Measurements from ENCODE around the gene GLB1L.

DNA sequence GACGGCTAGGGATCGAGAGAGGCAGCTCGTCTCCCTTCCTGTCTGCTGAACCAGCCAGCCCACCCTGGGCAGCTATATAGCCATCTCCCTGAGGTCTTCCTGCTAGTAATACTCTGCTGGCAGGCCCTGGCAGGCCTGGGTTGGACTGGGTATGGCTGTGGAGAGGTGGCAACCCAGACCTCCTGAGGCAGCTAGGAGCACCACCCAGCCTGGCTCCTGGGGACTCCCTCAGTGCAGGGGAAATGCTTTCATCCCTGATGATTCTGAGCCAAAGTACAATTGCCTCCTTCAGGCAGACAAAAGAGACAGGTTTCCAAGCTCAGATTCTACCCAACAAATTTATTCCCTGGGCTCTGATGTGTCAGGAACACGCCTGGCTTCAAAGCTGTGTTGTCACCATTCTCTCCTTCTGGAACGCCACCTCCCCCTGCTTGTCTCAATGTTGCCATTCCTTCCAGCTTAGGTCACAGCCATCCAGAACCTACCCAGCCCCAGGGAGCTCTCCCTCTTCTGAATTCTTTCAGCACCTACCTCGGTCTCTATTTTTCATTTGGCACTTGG, 29.2 kb upstream of the GLB1L start:
- TF ChIP-seq, protein P1, sequence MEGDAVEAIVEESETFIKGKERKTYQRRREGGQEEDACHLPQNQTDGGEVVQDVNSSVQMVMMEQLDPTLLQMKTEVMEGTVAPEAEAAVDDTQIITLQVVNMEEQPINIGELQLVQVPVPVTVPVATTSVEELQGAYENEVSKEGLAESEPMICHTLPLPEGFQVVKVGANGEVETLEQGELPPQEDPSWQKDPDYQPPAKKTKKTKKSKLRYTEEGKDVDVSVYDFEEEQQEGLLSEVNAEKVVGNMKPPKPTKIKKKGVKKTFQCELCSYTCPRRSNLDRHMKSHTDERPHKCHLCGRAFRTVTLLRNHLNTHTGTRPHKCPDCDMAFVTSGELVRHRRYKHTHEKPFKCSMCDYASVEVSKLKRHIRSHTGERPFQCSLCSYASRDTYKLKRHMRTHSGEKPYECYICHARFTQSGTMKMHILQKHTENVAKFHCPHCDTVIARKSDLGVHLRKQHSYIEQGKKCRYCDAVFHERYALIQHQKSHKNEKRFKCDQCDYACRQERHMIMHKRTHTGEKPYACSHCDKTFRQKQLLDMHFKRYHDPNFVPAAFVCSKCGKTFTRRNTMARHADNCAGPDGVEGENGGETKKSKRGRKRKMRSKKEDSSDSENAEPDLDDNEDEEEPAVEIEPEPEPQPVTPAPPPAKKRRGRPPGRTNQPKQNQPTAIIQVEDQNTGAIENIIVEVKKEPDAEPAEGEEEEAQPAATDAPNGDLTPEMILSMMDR (IDR thresholded peaks at IDR 0.05): no peak
- peak in 1 of 3 donors; percentile 32 for TF ChIP-seq POLR2A (IDR thresholded peaks at IDR 0.05)
